Measurements from ENCODE around the gene TBRG4.

TBRG4 gene

DNA sequence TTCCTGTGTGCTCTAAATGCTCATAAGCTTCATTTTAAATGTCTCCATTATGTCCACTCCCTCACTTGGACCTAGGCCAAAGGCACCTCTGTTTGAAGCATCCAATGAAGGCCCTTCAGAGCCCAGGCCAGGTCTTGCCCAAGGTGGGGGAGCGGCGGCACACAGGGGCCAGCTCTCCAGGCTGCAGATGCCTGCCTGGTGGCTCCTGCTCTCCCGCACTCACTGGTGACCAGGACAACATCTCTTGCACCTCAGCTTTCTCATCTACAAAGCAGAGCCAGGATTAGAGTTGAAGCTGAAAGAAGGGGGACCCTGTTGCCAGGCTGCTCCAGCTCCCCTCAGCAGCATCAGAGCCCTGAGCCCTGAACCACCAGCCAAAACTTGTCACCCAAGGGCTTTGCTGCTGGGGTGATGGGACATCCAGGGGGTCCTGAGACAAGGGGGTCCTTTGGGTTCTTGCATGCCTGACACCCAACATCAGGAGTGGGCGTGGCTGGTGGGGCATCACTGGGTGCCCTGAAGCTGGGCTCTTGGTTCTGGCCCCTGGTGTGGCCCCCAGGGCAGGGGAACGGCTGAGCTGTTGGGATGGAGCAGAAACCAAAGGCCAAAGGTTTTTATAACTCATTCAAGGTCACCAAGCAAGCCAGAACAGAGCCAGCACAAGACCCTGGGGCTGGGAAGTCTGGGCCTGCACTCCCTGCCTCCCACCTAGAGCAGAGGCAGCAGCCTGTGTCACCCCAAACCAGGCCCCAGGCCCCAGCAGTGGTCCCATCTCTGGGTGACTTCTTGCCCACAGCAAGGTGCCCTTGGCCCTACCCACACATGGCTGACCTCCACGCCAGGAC lies 24.0 kb downstream of the TBRG4 start:
- no peak for DNase-seq

DNA sequence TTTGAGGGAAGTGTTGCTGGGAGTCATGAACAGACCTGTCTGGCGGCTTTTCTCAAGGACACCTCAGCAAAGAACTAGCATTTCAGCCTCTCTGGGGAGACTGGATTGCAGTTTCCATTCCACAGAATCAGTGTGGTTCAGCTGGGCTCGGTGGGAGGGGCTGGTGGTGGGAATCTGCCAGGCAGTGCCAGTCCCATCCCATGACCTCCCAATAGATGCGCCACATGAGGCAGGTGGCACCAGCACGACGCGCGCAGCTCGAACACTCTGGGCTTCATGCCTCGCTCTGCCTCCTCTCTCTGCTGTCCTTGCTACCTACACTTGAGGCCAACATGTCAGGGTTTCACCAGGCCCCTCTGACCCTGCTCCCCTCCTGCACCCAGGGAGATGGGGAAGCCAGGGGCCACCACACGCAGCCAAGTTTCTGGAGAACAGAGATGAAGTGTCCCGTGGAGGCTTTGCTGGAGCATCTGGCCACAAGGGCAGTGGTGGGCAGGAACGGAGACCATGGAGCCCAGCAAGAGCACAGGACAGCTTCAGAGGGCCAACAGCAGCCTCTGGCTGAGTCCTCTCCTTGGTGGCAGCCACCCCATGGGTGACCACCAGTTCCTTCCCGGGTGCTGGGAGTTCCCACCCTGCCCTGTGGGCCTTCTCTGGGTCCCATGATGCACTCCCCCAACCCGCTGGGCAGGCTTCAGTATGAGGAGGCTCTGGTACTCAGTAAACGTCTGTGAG lies 25.0 kb downstream of the TBRG4 start:
- DNase-seq: no peak

DNA sequence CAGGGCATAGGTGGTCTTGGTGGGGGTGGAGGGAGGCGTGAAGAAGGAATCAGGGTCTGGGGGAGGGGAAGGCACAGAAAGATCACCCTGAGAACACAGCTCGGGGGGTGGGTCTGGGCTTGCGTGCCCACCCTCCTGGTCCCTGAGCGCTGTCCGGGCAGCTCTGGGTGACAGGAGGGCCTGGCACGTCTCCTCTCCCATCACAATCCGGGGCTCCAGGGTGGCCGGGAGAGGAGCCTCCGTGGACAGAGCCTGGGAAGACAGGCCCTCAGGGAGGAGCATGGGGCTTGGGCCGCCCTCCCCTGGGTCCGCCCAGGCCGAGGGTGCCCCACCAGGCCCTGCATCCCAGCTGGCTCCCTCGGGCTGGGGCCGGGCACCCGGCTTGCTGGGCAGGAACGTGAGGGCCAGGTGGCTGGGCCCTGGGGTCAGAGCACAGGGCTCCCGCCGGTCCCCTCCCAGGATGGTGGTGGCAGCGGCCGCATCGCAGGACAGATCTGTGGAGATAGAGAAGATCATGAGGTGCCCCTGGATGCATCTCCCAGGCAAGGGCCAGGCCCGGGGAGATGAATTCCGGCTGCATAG lies 25.8 kb downstream of the TBRG4 start:
- no peak for DNase-seq

DNA sequence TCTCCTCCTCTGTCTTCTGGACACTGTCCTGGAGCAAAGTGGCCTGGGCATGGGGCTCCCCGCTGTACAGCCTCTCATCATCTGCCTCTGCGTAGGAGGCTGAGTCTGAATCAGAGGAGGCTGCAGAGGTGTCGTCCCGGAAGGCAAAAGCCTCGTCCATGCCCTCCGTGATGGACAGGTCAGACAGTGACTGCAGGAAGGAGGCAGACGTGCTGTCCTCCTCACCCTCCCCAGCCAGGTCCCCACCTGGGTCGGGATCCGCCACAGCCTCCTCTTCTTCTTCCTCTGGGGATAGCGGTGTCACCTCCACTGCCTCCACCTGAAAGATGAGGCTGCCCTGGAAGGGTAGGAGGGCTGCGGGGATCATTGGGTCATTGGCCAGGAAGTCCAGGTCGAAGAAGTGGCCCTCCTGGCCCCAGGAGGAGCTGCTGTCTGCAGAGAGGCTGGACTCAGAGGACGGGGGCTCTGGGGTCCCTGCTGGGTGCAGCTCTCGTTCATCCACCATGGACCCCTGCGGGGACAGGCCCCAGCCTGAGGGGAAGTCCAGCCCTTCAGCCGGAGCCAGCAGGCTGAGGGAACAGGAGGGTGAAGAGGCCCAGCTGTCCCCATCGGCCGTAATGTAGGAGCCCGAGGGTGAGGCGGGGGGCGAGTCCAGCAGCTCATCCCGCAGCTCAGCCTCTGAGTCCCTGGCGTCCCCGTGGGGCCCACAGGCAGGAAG lies 26.4 kb downstream of the TBRG4 start:
- no peak for DNase-seq

DNA sequence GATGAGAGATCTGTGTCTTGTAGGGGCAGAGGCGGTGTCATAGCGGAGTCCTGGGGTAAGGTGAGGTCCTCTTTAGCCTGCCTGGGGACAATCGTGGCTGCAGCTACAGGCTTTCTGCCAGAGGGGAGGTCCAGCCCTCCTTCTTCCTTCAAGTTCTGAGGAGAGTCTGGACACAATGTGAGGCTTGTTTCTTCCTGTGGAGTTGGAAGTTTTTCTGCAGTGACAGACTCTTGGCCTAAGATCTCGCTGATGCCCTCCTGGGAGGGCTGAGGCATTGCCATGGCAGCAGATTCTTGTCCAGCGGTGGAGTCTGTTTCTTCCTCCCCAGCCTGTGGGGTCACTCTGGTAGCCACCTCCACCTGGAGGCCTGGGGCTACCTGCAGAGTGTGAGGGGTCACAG lies 27.2 kb downstream of the TBRG4 start:
- no peak for DNase-seq

DNA sequence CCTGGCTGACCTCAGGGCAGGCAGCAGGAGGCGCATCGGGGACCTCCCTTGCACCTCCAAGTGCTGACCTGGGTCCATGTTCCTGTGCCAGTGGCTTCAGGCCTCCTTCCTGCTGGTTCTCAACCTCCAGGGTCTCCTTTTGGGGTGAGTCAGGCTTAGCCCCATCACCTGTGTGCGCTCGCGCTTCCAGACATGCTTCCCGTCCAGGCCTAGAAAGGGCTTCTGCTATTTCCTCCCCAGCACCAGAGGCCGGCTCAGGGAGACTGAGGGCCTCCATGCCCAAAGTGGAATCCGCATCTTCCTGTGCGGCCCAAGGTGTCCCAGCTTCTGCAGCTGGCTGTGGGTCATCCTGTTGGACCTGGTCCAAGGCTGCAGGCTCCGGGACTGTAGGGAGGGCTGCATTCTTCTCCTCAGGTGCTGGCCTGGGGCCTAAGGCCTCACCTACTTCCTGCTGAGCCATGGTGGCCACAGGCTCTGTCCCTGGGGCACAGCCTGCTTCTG lies 28.6 kb downstream of the TBRG4 start:
- no peak for DNase-seq

DNA sequence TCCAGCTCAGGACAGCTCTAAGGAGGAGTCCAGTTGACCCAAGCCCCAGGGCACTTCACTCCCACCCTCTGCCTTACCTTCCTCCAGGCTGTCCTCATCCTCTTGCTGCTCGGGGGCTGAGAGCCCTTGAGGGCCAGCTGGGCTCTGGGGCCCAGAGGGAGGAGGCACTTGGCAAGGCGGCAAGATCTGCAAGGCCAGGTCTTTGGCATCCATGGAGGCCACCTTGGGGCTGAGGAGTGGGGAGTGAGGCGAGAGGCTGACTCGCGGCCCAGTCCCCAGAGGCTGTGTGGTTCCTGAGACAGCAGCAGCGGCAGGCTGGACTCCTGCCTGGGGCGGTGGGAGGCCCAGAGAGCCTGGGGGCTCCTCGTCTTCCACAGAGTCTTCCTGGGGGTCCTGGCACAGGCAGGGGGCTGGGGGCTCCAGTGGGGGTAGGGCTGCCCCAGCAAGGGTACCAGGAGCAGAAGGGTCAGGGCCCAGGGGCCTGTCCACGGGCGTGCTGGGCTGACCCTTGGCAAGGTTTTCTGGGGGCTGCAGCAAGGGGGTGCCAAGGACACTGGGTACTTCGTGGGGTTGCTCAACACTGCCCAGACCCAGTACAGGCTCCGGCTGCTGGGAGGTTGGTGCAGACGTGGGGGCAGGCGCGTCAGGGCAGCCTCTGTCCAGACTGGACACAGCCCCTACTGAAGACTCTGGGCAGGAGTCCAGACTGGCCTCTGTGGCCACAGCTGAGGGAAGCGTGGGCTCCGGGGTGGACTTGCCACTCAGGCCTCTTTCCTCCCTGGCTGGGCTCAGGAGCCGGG lies 29.3 kb downstream of the TBRG4 start:
- DNase-seq: no peak

DNA sequence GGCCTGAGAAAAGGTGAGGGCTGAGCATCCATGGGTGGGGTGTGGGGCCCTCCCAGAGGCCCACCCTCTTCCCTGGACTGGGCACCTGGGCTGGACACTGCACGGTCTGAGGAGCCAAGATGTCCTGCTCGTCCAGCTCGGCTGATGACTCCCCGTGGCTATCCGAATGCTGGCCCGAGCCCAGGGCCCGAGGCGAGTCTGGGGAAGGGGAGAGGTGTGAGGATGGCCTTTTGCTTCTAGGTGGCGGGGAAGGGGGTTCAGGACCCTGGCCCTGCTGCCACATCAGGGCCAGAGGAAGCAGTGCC lies 29.9 kb downstream of the TBRG4 start:
- no peak for DNase-seq

DNA sequence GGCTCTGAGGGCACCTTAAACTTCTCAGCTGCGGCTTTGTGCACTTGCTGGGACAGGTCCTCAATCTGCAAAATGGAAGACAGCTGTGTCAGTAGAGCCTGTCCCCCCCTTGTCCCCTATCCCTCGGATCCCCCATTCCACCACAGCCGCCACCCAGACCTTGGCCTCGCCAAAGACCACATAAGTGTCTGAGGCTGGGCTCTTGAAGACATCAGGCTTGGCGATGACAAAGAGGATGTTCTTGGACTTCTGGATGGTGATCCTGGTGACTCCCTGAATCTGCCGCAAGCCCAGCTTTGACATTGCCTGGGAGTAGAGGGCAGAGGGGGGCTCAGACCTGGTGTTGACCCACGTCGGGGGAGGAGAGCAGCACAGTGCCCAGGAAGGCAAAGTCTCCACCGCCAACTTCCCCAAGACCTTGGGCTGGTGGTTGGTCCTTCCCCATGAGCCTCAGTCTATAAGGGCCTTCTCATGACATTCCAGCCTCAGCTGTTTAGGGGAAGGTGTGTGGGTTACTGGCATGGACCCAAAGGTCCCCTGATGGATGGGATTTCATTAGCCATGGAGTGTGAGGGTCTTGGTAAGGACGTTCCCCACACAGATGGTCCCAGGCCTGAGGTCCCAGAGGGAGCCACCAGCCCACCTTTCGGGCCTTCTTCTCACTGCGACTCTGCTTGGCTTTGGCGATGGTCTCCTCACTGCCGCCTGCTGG lies 30.4 kb downstream of the TBRG4 start:
- no peak for DNase-seq

DNA sequence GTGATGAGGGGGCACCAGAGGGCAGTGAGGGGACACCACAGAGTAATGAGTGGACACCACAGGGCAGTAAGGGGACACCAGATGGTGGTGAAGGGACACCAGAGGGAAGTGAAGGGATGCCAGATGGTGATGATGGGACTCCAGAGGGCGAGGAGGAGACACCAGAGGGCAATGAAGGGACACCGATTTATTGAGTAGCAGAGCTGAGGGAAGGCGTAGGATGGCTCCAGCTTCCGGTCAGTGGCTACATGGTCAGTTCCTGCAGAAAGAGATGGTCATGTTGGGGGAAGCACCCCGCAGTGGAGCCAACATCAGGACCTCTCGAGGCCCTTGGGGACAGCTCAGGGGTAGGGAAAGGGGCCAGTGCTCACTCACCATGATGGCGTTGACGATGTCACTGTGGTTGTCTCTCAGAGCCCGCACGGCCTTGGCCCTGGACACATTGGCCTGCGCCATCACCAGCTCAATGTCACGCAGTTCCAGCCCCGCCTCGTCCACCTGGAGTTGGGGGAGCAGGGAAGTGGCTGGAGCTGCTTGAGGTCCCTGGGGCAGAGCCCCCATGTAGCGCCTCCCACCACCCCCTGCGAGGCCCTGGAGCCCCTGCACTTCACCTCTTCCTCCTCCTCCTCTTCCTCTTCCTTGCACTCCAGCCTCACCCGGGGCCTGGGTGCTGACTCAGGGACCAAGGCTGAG lies 31.1 kb downstream of the TBRG4 start:
- no peak for DNase-seq

DNA sequence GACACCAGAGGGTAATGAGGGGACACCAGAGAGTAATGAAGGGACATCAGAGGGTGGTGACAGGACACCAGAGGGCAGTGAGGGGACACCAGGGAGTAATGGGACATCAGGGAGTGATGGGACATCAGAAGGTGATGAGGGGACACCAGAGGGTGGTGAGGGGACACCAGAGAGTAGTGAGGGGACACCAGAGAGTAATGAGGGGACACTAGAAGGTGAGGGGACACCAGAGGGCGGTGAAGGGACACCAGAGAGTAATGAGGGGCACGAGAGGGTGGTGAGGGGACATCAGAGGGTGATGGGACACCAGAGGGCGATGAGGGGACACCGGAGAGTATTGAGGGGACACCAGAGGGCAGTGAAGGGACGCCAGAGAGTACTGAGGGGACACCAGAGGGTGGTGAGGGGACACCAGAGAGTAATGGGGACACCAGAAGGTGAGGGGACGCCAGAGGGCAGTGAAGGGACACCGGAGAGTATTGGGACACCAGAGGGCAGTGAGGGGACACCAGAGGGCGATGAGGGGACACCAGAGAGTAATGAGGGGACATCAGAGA lies 33.3 kb downstream of the TBRG4 start:
- no peak for DNase-seq

DNA sequence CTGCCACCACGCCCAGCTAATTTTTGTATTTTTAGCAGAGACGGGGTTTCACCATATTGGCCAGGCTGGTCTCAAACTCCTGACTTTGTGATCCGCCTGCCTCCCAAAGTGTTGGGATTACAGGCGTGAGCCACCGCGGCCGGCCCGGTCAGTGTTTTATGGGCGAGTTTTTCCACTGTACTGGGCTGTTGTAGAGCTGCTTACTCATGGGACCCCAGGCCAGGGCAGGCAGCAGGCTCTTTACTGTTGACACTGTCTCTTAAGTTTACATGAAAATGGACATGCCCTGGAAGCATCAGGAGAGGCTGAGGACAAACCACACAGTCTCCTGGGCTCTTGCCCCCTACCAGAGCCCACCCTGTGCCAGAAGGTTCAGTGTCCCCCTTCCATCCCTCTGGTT lies 33.9 kb downstream of the TBRG4 start:
- no peak for DNase-seq

DNA sequence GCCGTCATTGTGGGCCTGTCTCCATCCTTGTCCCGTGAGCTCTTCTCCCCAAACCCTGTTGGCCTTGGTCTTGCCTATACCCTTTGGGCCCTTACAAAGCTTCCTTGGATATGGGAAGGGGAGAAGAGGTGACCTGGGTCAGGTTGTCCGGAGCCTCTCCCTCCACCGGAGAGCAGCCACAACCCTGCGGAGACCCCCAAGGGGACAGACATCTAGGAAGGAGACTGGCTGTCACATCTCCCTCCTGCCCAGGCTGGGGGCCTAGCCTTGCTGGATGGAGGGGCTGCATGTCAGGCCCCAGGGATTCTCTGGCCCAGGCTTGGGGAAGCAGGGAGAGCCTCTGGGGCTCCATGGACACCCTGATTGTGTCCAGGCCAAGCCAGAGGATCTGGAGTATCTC lies 34.6 kb downstream of the TBRG4 start:
- no peak for DNase-seq

DNA sequence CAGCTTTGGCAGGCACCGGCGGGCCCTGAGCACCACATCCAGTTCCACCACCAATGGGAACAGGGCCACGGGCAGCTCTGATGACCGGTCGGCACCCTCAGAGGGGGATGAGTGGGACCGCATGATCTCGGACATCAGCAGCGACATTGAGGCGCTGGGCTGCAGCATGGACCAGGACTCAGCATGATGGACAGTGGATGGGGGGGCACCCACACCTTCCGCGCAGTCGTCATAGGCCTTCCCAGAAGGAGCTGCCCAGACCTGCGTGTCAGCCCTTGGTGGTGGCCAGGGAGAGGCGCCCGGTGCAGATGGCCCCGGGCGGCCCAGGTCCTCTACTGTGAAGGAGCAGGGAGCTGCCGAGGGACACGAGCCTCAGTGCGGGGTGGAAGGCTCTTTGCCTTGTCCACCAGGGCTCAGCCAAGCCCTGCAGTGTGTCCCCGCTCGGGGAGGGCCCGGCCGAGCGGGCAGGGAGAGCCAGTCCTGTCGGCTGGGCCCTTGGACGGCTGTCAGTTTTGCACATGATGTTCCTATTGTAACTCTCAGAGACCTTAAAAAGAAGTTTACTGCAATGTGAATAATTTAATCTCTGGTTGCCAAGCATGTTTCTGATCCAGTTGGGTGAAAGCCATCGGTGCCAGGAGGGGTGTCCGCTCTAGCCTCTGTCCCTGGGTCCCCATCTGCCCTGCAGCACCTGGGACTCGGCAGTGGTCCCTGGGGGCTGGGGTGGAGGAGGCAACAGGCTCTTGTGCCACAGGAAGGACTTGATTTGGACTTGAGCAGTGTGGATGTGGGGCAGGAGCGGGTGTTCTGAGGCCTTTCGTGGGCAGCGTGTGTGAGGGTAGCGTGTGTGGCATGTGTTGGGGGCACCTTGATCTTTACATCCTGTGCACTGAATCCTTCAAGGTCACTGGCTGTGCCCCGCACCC lies 35.4 kb downstream of the TBRG4 start:
- DNase-seq: no peak

DNA sequence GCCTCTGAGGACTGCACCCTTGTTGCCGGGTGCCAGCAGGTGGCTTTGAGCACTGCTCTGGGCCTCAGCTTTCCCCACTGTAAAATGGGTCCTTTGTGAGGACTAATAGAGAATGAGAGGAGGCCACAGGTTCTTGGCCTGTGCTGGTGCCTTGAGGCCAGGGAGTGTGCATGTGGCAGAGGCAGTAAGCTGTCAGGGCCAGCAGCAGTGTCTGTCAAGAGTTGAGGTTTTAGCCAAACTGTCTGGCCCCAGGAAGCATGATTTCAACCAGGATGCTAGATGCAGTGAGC lies 36.2 kb downstream of the TBRG4 start:
- no peak for DNase-seq

DNA sequence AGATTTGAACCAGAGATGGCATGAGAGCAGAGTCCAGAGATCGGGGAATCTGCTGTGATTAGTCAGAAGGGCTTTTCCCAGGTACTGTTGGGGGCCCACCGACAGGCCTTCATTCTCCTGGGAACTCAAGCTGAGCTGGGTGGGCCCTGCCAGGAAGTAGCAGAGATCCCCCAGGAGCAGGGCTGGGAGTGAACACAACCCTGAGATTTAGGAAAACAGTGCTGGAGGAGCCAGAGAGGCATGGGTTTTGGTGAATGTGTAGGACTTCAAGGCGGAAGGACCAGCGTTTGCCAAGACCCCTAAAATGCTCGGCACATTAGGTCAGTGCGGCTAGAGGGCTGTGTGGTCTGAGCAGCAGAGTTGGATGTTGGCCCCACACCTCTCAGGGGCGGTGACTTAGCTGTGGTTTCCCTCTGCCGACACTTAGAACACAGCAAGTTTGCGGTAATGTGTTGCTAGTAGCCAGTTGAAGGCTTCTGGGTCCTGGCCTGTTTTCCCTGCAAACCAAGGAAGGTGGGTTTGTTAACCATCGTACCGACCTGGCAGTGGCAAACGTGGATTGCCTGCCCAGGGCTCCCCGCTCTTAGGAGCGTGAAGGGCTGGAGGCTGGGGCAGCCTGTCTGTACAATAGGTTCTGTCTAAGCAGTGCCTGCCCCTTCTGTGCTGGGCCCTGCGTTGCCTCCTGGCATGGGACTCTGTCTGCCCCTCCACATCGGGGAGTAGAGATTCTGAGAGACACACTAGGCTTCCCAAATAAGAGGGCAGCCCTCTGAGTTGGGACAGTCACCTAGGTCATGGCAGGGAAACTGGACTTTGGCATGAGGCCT lies 36.8 kb downstream of the TBRG4 start:
- DNase-seq: no peak

DNA sequence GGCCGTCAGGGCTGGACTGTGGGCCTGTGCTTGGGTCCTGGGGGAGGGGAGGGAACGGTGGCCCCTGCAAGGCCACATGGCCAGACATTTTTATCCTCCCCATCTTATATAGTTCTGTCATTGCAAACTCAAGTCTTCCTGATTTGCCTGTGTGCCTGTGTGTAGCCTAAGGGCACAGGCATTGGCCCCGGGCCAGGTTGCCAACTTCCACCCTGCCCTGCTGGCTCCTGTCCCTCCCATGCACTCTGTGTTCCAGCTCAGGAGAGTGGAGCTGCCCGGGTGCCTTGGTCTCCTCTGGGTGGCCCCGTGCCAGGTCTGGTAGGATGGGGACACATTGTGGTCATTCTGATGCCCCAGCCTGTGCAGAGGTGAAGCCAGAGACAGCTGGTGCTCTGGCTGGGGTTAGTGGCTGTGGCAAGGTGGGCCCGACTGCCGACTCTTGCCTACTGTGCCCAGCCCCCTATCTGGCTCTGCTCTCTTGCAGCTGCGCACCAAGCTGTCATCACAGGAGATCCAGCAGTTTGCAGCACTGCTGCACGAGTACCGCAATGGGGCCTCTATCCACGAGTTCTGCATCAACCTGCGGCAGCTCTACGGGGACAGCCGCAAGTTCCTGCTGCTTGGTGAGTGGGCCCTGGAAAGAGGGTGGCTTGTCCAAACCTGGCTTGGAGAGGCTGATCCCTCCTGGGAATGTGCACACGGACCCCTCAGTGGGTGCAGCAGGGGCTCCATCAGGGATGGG lies 37.5 kb downstream of the TBRG4 start:
- DNase-seq: no peak

DNA sequence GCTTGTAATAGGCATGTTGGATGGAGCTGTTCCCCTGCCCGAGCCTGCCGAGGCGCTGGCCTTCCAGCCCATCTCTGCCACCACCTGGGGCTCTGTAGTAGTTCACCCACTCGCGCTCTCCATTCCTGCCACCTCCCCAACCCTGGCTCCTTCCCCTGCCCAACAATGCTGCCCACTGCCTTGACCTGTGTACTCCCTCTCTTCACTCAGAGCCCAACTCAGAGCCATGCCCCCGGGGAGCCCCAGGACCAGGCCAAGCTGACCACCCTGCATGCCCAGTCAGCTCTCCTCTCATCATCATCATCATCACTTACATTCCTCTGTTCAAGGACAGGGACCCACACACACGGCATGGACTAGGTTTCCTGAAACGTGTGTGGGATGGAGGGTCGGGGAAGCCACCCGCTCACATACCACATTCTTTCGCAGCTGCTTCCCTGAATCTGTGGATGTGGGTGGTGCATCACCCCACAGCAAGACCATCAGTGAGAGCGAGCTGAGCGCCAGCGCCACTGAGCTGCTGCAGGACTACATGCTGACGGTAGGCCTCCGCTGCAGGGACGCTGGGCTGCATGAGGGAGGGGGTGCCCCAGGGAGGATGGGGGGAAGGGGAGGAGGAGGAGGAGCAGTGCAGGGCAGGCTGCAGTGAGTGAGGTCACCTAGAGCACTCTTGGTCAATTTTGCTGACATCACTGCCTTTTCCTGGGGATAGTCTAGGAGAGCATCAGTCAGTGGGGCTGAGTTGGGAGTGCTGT lies 38.3 kb downstream of the TBRG4 start:
- DNase-seq: no peak
